IMR-90 (cell line): Measurements from ENCODE around the gene AP3D1. TPM values are rescaled to one million over a fixed set of nuclear protein-coding genes. Genes with fewer than 3 reads are reported as not detected.

Experiments
- ATAC-seq: fragments of 200-7000 bp; cut with Tn5 transposase; 2 replicates; pipeline ENCODE4 v1.9.1; 2020; ENCODE audit warnings: low read depth, mild to moderate bottlenecking, moderate library complexity
- BruUV-seq: library from RNA; stranded (reverse); fragments of 400-500 nt; replicated peaks from 2 replicates; lab custom pipeline; 2021; lab: Mats Ljungman, UMichigan
- CTCF ChIA-PET: fragments of 300-600 bp; formaldehyde crosslinking; extraction: SDS; loops from one replicate; lab custom pipeline; 2021; ENCODE audit warnings: antibody characterized with exemption; lab: Yijun Ruan, JAX
- POLR2A ChIA-PET: fragments of 300-600 bp; sonication (Branson Sonifier 250); formaldehyde crosslinking; loops from one replicate; lab custom pipeline; 2022; ENCODE audit warnings: antibody characterized with exemption; ENCODE audit not compliant: unreplicated experiment; lab: Charles Lee
- DNase-seq: peaks from one replicate; pipeline ENCODE4 v3.0.0; 2013
- H2AFZ ChIP-seq: replicated peaks from 2 replicates; pipeline ENCODE3; 2013; ENCODE audit warnings: low read length, mild to moderate bottlenecking; ENCODE audit not compliant: poor library complexity
- H2AK5ac ChIP-seq: 2 replicates; pipeline ENCODE4 v1.6.1; 2013; ENCODE audit warnings: low read depth, low read length, inconsistent platforms
- H2AK9ac ChIP-seq: replicated peaks from 2 replicates; pipeline ENCODE3; 2013; ENCODE audit warnings: mild to moderate bottlenecking, low read depth, low read length, moderate library complexity; ENCODE audit not compliant: poor library complexity
- H2BK120ac ChIP-seq: 2 replicates; pipeline ENCODE4 v1.6.1; 2013; ENCODE audit warnings: low read depth, low read length, inconsistent platforms
- H2BK15ac ChIP-seq: 3 replicates; pipeline ENCODE4 v1.6.1; 2013; ENCODE audit warnings: low read depth, low read length, inconsistent platforms
- H2BK20ac ChIP-seq: 2 replicates; pipeline ENCODE4 v1.6.1; 2013; ENCODE audit warnings: low read depth, mild to moderate bottlenecking, inconsistent platforms, low read length, moderate library complexity
- H2BK5ac ChIP-seq: 2 replicates; pipeline ENCODE4 v1.6.1; 2013; ENCODE audit warnings: mild to moderate bottlenecking, low read depth, low read length, inconsistent platforms; ENCODE audit not compliant: poor library complexity, severe bottlenecking
- H3K14ac ChIP-seq: replicated peaks from 2 replicates; pipeline ENCODE4 v1.6.1; 2013; ENCODE audit warnings: low read depth, low read length, inconsistent platforms
- H3K18ac ChIP-seq: 2 replicates; pipeline ENCODE4 v1.6.1; 2013; ENCODE audit warnings: low read depth, low read length, control low read depth
- H3K23ac ChIP-seq: 2 replicates; pipeline ENCODE4 v1.6.1; 2013; ENCODE audit warnings: low read depth, low read length, inconsistent platforms
- H3K27ac ChIP-seq: 2 replicates; pipeline ENCODE4 v1.5.1; 2013; ENCODE audit warnings: mild to moderate bottlenecking, control low read depth, low read length; ENCODE audit not compliant: insufficient read depth
- H3K27me3 ChIP-seq: 2 replicates; pipeline ENCODE4 v1.6.1; 2013; ENCODE audit warnings: low read length; ENCODE audit not compliant: control insufficient read depth, insufficient read depth
- H3K36me3 ChIP-seq: 2 replicates; pipeline ENCODE4 v1.6.1; 2013; ENCODE audit warnings: low read length, mixed read lengths; ENCODE audit not compliant: control insufficient read depth, insufficient read depth
- H3K4ac ChIP-seq: 2 replicates; pipeline ENCODE4 v1.6.1; 2013; ENCODE audit warnings: low read depth, low read length, inconsistent platforms
- H3K4me1 ChIP-seq: 2 replicates; pipeline ENCODE4 v1.6.1; 2013; ENCODE audit warnings: low read length, mixed read lengths; ENCODE audit not compliant: control insufficient read depth, insufficient read depth
- H3K4me2 ChIP-seq: 2 replicates; pipeline ENCODE4 v1.6.1; 2013; ENCODE audit warnings: low read depth, mild to moderate bottlenecking, control low read depth, low read length, moderate library complexity
- H3K4me3 ChIP-seq: 2 replicates; pipeline ENCODE4 v1.5.1; 2013; ENCODE audit warnings: low read depth, mild to moderate bottlenecking, control low read depth, low read length, moderate library complexity; ENCODE audit not compliant: insufficient read depth
- H3K56ac ChIP-seq: 2 replicates; pipeline ENCODE4 v1.6.1; 2013; ENCODE audit warnings: low read length, inconsistent platforms; ENCODE audit not compliant: insufficient read depth; ENCODE audit errors: extremely low read depth
- H3K79me1 ChIP-seq, 2 experiments: 2 replicates each; pipeline ENCODE4 v1.6.1; 2013; ENCODE audit warnings: low read length in 2 of 2, inconsistent platforms in 1 of 2, low read depth in 1 of 2
- H3K9ac ChIP-seq: 2 replicates; pipeline ENCODE4 v1.6.1; 2013; ENCODE audit warnings: low read depth, low read length, control low read depth
- H3K9me1 ChIP-seq: 2 replicates; pipeline ENCODE4 v1.6.1; 2013; ENCODE audit warnings: low read length, inconsistent platforms; ENCODE audit not compliant: insufficient read depth
- H3K9me3 ChIP-seq: 2 replicates; pipeline ENCODE4 v1.6.1; 2013; ENCODE audit warnings: low read length; ENCODE audit not compliant: control insufficient read depth, insufficient read depth
- H4K20me1 ChIP-seq: 2 replicates; pipeline ENCODE4 v1.6.1; 2013; ENCODE audit warnings: low read length, inconsistent platforms; ENCODE audit not compliant: insufficient read depth
- H4K5ac ChIP-seq: 2 replicates; pipeline ENCODE4 v1.6.1; 2013; ENCODE audit warnings: mild to moderate bottlenecking, low read depth, low read length, control low read depth
- H4K8ac ChIP-seq, 2 experiments: 2 replicates each; pipeline ENCODE4 v1.6.1; 2013; ENCODE audit warnings: low read depth in 2 of 2, low read length in 2 of 2, control low read depth in 1 of 2, inconsistent platforms in 1 of 2
- H4K91ac ChIP-seq: 2 replicates; pipeline ENCODE4 v1.6.1; 2013; ENCODE audit warnings: low read depth, low read length, inconsistent platforms; ENCODE audit not compliant: insufficient read depth
- CHD1 ChIP-seq: IDR thresholded peaks from 2 replicates; pipeline ENCODE4 v1.6.1; 2012; ENCODE audit warnings: low read depth, low read length, improper control_type of control experiment
- FOS ChIP-seq: fragments of 150-350 bp; IDR thresholded peaks from 2 replicates; pipeline ENCODE4 v1.6.1; 2016; ENCODE audit warnings: low read depth, low read length
- MXI1 ChIP-seq: IDR thresholded peaks from 2 replicates; pipeline ENCODE4 v1.6.1; 2012; ENCODE audit warnings: low read depth, mild to moderate bottlenecking, low read length, moderate library complexity, borderline replicate concordance
- RFX5 ChIP-seq: IDR thresholded peaks from 2 replicates; pipeline ENCODE4 v1.8.0; 2012; ENCODE audit warnings: low read depth, mild to moderate bottlenecking, low read length, moderate library complexity
- WGBS, 2 experiments: methylation state at CpG; one replicate each; pipeline versions ENCODE4 v1.1.5 to v1.1.7; 2013; ENCODE audit warnings: missing lambda C conversion rate in 2 of 2; ENCODE audit not compliant: insufficient read length in 1 of 2; ENCODE audit errors: extremely low coverage in 2 of 2; 5-methylcytosine and 5-hydroxymethylcytosine counted together
- dilution Hi-C: fragments of 300-500 bp; cut with HindIII; formaldehyde crosslinking; loops from one replicate; pipeline ENCODE4 v1.14.3; 2018; ENCODE audit warnings: low sequenced_read_pairs; ENCODE audit not compliant: unreplicated experiment
- in situ Hi-C: fragments of 300-500 bp; cut with MboI; formaldehyde crosslinking; loops from 3 replicates; pipeline ENCODE4 v1.14.3; 2019; ENCODE audit warnings: low sequenced_read_pairs, inconsistent platforms, mixed read lengths
- intact Hi-C: fragments of 100-400 bp; cut with micrococcal nuclease; formaldehyde crosslinking; loops from 2 replicates; pipeline ENCODE4 v1.10.0; 2022
- polyA plus RNA-seq, 3 experiments: library from polyadenylated mRNA; depleted of rRNA; stranded (reverse); fragments of >200 nt; gene quantifications; 2 replicates each; pipeline ENCODE4 v1.2.3, GENCODE V29; 2012; ENCODE audit warnings: low replicate concordance in 1 of 3
- total RNA-seq: library from RNA; depleted of rRNA; stranded (reverse); fragments of >200 nt; gene quantifications from 2 replicates; pipeline ENCODE4 v1.2.3, GENCODE V29; 2012
- TF ChIP-seq, protein P1 (sequence below): fragments of 150-350 bp; IDR thresholded peaks from 2 replicates; pipeline ENCODE4 v1.6.1; 2017; ENCODE audit warnings: mild to moderate bottlenecking, antibody characterized with exemption, low read length, low read depth
- TF ChIP-seq, protein P2 (sequence below): conservative IDR thresholded peaks from 2 replicates; pipeline ENCODE4 v1.5.1; 2012; ENCODE audit warnings: mild to moderate bottlenecking, low read depth, low read length, improper control_type of control experiment

AP3D1 gene
- total and polyA plus RNA-seq, 2 of the 4 experiments (the other 2 are of a cell fraction) = 75.3 to 129 TPM

DNA sequence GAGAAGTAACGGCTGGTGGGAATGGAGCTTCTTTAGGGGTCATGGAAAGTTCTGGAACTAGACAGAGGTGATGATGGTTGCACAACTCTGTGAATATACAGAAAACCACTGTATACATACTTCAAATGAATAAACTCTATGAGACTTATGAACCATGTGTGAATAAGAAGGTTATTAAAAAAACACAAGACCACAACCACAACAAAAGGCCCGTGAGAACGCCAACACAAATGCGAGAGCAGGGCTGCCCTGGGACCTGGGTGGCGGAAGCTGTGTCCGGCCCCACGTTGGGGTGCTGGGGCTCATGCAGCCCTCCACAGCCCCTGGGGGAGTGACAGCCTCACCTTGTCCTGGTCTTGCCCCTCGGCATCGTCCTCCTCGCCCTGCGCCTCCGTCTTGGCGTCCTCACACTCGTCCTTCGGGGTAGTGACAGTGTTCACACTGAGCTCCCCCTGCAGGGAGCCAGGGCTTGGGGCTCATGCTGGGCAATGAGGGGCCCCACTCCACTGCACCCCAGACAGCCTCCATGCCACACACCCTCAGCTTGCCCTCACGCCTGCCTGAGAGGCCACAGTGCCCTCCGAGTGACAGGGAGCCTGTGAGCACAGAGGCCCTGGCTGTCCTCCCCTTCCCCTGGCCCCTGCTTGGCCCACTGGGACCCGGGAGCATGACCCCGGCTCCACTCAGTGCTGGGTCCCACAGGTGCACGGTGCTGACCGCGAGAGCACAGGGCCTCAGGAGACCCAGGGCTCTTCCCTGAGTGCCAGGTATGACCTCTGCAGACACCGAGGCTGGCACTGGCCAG is 38.6 kb downstream of the AP3D1 start:
- DNase-seq = no peak
- Histone ChIP-seq H3K4me3 (no peak overlapping the region), H3K23ac (no peak overlapping the region), H2BK120ac (no peak overlapping the region), H2AK5ac (no peak overlapping the region), H2AFZ (no peak overlapping the region), H3K18ac (no peak overlapping the region), H3K4ac (no peak overlapping the region), H4K91ac (no peak overlapping the region), H3K4me1 (no peaks in the 10 kb centered on the region), H3K9me3 (no peaks in the 10 kb centered on the region), H3K27me3 (no peaks in the 10 kb centered on the region), H3K79me1 (peaks cover 4 to 15% of the 10 kb centered on the region in 2 experiments; a peak in 2 of 4 replicates), H3K27ac (no peak overlapping the region), H3K14ac (no peak overlapping the region), H2AK9ac (no peak overlapping the region), H3K36me3 (peaks cover 96% of the 10 kb centered on the region), H4K8ac (no peak overlapping the region), H3K9ac (no peak overlapping the region), H3K4me2 (no peak overlapping the region), H3K56ac (no peak overlapping the region), H3K9me1 (no peaks in the 10 kb centered on the region), H4K5ac (no peak overlapping the region), H4K20me1 (peaks cover 7% of the 10 kb centered on the region), H2BK15ac (no peak overlapping the region), H2BK5ac (no peak overlapping the region), H2BK20ac (no peak overlapping the region)
- ATAC-seq = no peak
- TF ChIP-seq FOS (no peak), MXI1 (no peak), CHD1 (no peak), RFX5 (no peak)
- TF ChIP-seq, protein P1, sequence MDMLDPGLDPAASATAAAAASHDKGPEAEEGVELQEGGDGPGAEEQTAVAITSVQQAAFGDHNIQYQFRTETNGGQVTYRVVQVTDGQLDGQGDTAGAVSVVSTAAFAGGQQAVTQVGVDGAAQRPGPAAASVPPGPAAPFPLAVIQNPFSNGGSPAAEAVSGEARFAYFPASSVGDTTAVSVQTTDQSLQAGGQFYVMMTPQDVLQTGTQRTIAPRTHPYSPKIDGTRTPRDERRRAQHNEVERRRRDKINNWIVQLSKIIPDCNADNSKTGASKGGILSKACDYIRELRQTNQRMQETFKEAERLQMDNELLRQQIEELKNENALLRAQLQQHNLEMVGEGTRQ = no peak
- TF ChIP-seq, protein P2, sequence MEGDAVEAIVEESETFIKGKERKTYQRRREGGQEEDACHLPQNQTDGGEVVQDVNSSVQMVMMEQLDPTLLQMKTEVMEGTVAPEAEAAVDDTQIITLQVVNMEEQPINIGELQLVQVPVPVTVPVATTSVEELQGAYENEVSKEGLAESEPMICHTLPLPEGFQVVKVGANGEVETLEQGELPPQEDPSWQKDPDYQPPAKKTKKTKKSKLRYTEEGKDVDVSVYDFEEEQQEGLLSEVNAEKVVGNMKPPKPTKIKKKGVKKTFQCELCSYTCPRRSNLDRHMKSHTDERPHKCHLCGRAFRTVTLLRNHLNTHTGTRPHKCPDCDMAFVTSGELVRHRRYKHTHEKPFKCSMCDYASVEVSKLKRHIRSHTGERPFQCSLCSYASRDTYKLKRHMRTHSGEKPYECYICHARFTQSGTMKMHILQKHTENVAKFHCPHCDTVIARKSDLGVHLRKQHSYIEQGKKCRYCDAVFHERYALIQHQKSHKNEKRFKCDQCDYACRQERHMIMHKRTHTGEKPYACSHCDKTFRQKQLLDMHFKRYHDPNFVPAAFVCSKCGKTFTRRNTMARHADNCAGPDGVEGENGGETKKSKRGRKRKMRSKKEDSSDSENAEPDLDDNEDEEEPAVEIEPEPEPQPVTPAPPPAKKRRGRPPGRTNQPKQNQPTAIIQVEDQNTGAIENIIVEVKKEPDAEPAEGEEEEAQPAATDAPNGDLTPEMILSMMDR = no peak
- BruUV-seq = no TSS peak
- dilution Hi-C loops (no loop called here), intact Hi-C loops (no loop called here), in situ Hi-C loops (no loop called here)
- 86% methylated on average over 13 of the region's 23 CpGs; no CpG with 5 or more reads in 1 of the 2 experiments for WGBS, 2 experiments
- ChIA-PET CTCF (no interaction called here), POLR2A (no interaction called here)
